GM12873 (cell line): ENCODE data around the gene SLC19A1.

Experiments used
- CTCF ChIP-seq: IDR thresholded peaks from 2 replicates; pipeline ENCODE4 v1.5.1; 2012; ENCODE audit warnings: low read depth, mild to moderate bottlenecking, moderate library complexity, low read length, control low read depth; ENCODE audit not compliant: insufficient read depth; ENCODE audit errors: missing control alignments

Gene SLC19A1

GRCh38 chr21:45492765-45493164, 49.5 kb downstream of the SLC19A1 start:
- no peak for TF ChIP-seq CTCF

DNA sequence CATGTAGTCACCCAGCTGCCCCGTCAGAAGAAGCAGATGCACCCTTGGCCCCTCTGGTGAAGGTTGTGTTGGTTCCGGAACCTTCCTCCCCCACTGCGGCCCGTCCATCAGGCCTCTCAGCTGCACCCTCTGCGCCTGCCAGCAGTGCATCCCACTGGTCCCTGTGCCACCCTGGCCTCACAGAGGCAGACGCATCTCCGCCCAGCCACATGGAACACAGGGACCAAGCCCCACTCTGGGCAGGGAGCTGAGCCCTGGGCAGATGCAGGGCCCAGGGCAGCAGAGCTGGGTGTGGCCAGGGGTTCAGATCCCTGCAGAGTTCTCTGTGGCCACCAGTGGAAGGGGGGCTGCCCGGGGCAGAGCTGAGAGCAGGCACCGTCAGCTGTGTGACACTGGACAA, 50.6 kb downstream of the SLC19A1 start:
- no peak for TF ChIP-seq CTCF

- TF ChIP-seq CTCF, result no peak
Measured at GRCh38 chr21:45491056-45491455, 51.2 kb downstream of the SLC19A1 start.

GRCh38 chr21:45490049-45490731, 52.0 kb downstream of the SLC19A1 start:
- no peak for TF ChIP-seq CTCF

DNA sequence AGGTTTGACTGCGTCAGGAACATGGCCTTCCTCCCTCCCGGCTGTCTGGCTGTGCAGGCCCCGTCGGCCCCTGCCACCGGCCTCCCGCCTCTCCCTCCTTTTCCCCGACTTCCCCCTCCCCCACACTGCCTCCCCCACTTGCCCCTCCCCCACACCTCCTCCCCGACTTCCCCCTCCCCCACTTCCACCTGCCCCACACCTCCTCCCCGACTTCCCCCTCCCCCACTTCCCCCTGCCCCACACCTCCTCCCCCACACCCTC, 52.6 kb downstream of the SLC19A1 start:
- no peak for TF ChIP-seq CTCF

GRCh38 chr21:45488931-45489721, 53.1 kb downstream of the SLC19A1 start:
- no peak for TF ChIP-seq CTCF

- TF ChIP-seq CTCF, result no peak
Measured at GRCh38 chr21:45487891-45488600, 54.2 kb downstream of the SLC19A1 start.
